NCI-H524 (cell line): Measurements from ENCODE around the gene SELENOI.

Experiments used
- DNase-seq, 2 experiments: peaks; one replicate each; lab custom pipeline; 2025; lab: John Stamatoyannopoulos, UW

SELENOI gene

DNA sequence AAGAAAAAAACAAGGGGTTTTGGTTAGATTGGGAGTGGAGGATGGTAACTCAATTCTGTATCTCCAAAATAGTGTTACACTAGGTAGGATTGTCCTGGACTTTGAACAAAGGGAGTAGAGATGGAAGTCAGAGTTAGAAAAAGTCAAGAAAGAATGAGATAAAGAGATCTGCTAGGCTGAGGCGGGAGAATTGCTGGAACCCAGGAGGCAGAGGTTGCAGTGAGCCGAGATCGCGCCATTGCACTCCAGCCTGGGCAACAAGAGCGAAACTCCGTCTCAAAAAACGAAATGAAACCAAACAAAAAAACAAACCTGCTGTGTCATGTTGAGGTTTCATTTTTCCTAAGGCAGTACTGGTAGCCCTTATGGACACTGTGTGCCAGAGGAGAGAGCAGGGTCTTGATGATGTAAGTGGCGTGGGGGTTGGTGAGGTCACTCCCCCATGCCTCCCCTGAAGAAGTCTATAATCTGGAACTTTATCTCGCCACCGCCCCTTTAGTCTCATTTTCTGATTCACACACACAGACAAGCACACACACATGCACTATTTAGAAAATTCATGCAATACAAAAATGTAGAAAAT, 66.2 kb downstream of the SELENOI start:
- no peak for DNase-seq

DNA sequence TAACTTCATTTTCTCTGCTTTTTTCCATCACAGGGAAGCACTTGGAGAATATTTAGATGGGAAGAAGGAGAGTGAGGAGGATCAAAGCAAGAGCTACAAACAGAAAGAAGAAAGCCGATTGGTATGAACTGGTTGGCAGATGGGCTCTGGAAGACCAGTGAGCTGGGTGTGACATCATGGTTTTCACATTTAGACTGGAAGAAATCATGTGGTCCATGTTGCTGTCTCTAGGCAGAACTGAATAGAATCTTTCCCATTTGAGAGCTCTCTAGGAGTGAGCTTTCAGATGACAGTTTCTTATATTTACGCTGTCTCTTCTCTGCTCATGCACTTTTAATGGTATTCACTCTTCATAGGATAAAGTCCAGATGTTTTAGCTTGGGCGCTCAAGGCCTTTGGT, 68.4 kb downstream of the SELENOI start:
- DNase-seq: peak in 1 of 2 experiments; percentile 28

DNA sequence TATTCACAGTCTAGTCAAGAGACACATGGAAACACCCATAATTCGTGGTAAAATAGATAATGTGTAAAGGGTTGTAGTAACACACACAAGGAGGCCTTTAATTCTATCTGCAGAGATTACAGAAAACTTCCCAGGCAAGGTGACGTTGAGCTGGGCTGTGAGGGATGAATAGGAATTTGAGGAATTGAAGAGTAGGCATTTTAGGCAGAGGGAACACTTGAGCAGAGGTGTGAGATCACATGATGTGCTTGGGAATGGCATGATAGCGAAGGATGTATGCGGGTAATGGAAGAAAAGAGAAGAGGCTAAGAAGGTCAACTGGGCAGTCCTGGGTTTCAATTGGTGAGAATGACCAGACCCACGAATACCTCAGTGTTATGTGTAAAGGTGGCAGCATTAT, 76.0 kb downstream of the SELENOI start:
- no peak for DNase-seq

DNA sequence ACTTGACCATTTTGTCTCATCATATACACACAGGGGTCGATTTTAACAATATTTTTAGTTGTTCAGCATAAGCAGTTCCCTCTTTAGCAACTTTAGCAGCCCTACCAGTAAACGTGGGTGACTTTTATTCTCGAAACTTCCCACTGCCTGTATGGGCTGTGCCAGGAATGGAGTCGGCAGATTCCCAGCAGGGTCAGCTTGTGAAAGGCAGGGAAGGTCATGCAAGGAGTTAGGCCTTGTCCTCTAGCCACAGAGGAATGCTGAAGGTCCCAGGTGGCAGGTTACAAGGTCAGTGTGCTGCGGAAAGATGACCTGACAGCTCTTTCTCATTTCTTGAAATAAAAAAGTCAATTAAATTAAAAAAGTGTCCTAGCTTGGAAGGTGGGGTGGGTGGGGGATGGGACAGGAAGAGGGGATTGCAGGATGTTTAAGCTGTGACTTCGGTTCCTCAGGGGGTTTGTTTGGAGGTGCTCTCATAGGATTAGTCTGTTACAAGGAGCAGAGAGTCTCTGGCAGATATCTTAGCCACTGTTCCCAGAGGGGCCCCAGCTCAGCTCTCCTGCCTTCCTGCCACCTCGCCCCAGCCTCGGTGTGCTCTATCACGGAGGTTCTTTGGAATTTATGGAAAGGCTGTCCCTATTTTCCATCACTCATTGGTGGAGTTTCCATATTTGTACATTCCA, 77.1 kb downstream of the SELENOI start:
- DNase-seq: no peak

DNA sequence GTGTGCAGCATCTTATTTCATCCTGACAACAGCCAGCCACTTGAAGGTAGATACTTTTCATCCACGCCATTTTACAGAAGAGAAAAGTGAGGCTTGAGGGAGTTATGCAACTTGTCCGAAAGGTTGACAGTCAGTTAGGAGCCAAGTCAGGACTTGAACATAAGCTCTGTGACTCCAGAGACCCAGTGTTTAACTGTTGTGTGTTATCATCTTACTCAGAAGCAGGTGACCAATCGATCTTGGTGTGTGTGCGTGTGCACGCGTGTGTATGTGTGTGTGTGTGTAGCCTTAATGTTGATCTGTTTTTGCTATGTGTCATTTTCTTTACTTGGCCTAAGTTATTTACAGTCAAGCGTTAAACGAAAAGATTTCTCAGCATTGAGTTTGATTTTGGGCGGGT, 77.8 kb downstream of the SELENOI start:
- no peak for DNase-seq

DNA sequence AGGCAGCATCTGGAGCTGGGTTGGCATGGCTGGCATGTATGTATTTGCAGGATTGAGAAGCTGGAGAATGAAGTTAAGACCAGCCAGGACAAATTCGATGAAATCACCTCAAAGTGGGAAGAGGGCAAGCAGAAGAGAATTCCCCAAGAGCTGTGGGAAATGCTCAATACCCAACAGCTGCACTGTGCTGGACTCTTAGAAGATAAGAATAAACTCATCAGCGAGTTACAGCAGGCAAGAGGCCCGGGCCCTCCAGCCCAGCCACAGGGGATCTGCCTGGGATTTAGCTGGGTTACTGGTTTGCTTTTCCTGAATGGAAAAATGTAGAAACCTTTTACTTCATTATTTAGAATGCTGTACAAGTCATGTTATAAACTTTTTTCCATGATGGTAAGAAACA, 78.3 kb downstream of the SELENOI start:
- no peak for DNase-seq

- no peak for DNase-seq
Measured at GRCh38 chr2:26428846-26429245, 82.9 kb downstream of the SELENOI start.

DNA sequence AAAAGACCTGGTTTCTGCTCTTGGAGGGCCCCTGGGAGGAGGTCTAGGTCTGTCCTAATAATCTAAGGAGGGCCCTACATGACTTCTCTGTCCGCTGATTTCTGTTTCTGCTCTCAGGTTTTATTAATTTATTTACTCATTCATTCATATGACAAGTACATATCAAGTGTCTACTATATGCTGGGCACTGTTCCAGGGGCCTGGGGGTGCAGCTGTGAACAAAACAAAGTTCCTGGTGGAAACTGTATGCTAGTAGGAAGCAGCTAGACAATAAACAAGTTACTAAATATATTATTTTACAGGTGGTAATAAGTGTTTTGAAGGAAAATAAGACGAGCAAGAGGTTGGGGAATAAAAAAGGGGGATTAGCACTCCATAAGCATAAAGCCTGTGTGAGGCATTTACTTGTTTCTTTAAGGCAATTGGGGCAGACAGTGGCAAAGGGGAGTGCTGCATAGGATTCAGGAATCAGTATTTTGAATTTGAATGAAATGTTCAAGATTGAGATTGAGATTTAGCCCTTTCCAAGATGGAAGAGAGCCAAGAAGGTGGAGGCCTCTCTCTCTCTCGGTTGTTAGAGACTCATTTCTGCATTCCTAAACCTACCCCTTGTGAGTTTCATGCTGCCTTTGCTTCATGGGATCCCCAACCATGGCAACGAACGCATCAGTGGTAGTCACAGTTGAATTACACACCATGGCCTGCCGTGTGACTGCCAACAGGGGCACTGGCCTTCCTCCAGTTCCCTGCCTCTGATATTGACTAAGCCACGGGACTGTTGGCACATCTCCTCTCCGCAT, 84.0 kb downstream of the SELENOI start:
- peak; percentile 16 to 80 for DNase-seq

DNA sequence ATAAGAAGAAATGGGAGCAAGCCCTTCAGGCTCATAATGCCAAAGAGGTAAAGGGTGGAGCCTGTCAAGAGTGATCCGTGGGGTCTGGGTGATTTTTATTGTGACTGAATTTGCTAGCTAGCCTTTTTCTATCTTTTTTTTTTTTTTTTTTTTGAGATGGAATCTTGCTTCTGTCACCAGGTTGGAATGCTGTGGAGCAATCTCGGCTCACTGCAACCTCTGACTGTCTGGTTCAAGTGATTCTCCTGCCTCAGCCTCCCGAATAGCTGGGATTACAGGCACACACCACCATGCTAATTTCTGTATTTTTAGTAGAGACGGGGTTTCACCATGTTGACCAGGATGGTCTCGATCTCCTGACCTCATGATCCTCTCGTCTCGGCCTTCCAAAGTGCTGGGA, 84.9 kb downstream of the SELENOI start:
- no peak for DNase-seq

DNA sequence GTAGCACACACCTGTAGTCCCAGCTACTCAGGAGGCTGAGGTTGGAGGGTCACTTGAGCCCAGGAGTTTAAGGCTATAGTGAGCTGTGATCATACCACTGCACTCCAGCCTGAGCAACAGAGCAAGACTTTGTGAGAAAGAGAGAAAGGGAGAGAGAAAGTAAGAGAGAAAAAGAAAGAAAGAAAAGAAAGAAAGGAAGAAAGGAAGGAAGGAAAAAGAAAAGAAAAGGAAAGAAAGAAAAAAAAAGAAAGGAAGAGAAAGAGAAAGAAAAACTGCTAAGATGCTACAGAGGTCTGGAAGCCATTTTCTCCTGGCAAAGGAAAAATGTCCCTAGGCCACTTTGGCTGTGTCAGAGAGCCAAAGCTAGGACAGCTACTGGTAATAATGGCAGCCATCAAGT, 86.4 kb downstream of the SELENOI start:
- no peak for DNase-seq

DNA sequence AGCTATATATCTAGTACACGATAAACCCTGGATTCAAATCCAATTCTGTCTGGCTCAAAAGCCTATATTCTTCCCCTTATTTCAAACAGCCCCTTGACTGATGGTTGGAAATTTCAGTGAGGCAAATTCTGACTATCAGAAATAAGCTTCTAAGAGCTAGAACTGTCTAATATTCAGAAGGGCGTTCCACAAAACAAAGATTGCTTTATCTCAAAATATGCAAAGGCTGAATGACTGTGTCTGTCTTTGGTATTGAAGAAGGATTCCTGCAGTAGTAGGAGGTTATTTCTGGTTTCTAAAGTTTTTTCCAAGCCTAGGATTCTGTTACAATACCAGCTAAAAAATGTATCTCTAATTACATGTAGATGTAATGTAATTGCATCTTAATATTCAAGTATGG, 86.9 kb downstream of the SELENOI start:
- DNase-seq: no peak

DNA sequence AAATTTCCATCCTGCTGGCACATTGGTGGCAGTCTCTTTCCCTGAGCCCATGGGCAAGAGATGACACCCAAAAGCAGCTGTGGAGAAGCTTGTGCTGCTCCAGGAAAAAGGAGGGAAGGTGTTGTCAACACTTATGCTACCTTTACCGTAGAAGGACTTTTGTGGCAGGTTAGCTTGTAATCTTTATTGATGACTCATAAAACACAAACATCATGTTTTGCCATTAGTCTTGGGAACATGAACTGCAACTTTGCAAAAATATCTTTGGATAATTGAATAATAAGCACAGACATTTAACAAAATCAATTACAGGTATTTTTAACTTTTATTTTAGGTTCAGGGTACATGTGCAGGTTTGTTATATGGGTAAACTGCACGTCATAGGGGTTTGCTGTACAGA, 89.2 kb downstream of the SELENOI start:
- DNase-seq: no peak

GRCh38 chr2:26438526-26438925, 92.6 kb downstream of the SELENOI start:
- peak; percentile 61 to 82 for DNase-seq

DNA sequence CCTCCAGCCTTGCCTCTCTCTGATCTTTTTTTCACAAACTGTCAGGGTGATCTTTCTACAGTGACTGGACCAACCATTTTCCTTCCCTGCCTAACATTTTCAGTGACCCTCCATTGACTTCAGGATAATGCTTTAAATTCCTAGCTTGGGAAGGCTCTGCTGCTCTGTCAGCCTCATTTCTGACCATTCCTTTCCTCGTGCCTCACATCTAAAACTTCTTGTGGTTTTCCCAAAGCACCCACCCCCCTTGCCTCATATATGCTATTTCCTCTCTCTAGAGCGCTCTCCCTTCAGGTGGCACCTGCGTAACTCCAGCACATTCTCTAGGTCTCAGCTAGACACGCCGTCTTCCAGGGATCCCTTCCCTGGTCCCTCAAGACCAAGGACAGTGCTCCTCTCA, 93.0 kb downstream of the SELENOI start:
- DNase-seq: no peak

GRCh38 chr2:26442301-26442700, 96.4 kb downstream of the SELENOI start:
- no peak for DNase-seq

- DNase-seq: no peak
Measured at GRCh38 chr2:26442707-26443106, 96.8 kb downstream of the SELENOI start.

DNA sequence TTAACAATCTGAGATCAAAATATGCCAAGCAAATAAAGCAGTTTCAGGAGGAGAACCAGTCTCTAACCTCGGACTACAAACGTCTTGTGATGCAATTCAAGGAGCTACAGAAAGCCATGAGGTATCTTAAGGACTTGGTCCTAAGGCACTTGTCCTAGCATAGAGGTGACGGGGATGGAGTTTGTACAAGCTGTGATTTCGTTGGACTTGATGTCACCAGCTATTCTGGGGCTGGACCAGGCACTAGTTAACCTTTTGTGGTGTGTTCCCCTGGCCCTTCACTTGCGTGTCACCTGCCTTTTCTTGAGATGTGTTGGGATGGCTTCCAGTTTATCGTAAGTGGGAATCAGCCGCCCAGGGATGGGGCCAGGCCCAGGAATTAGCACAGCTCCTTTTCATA, 98.3 kb downstream of the SELENOI start:
- DNase-seq: no peak
